ENCODE results near the gene INTS15. TPM values are rescaled to one million over a fixed set of nuclear protein-coding genes. Genes with fewer than 3 reads are reported as not detected.

The INTS15 gene
- total and polyA plus RNA-seq, 9 of the 15 experiments (the other 6 are each of a cell fraction or from before 2014, with no cell fraction given) = 0.52 to 28.9 (median 11.6) TPM

- no peak for TF ChIP-seq RBM25 (IDR thresholded peaks at IDR 0.05; ENCODE audit: low read depth, low read length, severe bottlenecking)
- no peak for TF ChIP-seq ZNF77 (CRISPR knock-in tag; IDR thresholded peaks at IDR 0.05)
- TF ChIP-seq POLR3G (IDR thresholded peaks at IDR 0.05; ENCODE audit: extremely low read depth, insufficient read length, insufficient replicate concordance) = no peak
- TF ChIP-seq RBM14 (IDR thresholded peaks at IDR 0.05; ENCODE audit: borderline replicate concordance, insufficient read depth, low read depth, low read length) = no peak
- TF ChIP-seq SIN3B (IDR thresholded peaks at IDR 0.05; ENCODE audit: low read depth) = peak; percentile 90
- no peak for TF ChIP-seq GTF2A2 (tag; IDR thresholded peaks at IDR 0.05)
- TF ChIP-seq ZNF518B (CRISPR knock-in tag; IDR thresholded peaks at IDR 0.05) = no peak
- no peak for TF ChIP-seq ZBTB49 (CRISPR knock-in tag; IDR thresholded peaks at IDR 0.05; ENCODE audit: borderline replicate concordance)
- TF ChIP-seq RAD51 (IDR thresholded peaks at IDR 0.05; ENCODE audit: borderline replicate concordance, low read depth) = no peak
- TF ChIP-seq TCF15 (CRISPR knock-in tag; IDR thresholded peaks at IDR 0.05) = no peak
- TF ChIP-seq PRDM10 (IDR thresholded peaks at IDR 0.05; ENCODE audit: partially characterized antibody) = no peak
- peak; percentile 39 for TF ChIP-seq FIP1L1 (IDR thresholded peaks at IDR 0.05; ENCODE audit: low read depth, low read length, poor library complexity, severe bottlenecking)
- TF ChIP-seq NR4A1 (CRISPR knock-in tag; IDR thresholded peaks at IDR 0.05) = no peak
- TF ChIP-seq NR4A1 (tag; IDR thresholded peaks at IDR 0.05) = 0 out of 2 replicates have a peak, but pooled peaks have one; percentile 50
- TF ChIP-seq ZNF408 (CRISPR knock-in tag; IDR thresholded peaks at IDR 0.05; ENCODE audit: low read depth) = no peak
- no peak for TF ChIP-seq MEF2A (IDR thresholded peaks at IDR 0.05; ENCODE audit: control insufficient read depth, low read depth, low read length)
- peak; percentile 99 for TF ChIP-seq RB1 (IDR thresholded peaks at IDR 0.05; ENCODE audit: low read depth)
These were observed at the start of gene INTS15 (continued) for GRCh38 chr7:6589829-6590644.

Measured in K562 (cell line).